SK-N-SH treated with all-trans-retinoic acid at 6 μM for 48 hours (cell line): Measurements from ENCODE around the gene SEMA7A.

ENCODE experiments used
- BACH2 ChIP-seq: fragments of 250-450 bp; sonication (Bioruptor Pico); IDR thresholded peaks from 2 replicates; pipeline ENCODE4 v1.9.0; 2021; ENCODE audit warnings: mild to moderate bottlenecking, borderline replicate concordance
- GLIS3 ChIP-seq: fragments of 250-450 bp; sonication (Bioruptor Pico); IDR thresholded peaks from 2 replicates; pipeline ENCODE4 v1.5.0; 2020; ENCODE audit warnings: mild to moderate bottlenecking, moderate library complexity
- PPARA ChIP-seq: fragments of 250-450 bp; sonication (Bioruptor Pico); IDR thresholded peaks from 2 replicates; pipeline ENCODE4 v1.5.0; 2020; ENCODE audit warnings: mild to moderate bottlenecking, borderline replicate concordance
- RARB ChIP-seq: fragments of 250-450 bp; sonication (Bioruptor Pico); IDR thresholded peaks from 2 replicates; pipeline ENCODE4 v1.8.0; 2021; ENCODE audit warnings: mild to moderate bottlenecking, moderate library complexity
- SNAI2 ChIP-seq: fragments of 250-450 bp; sonication (Bioruptor Pico); IDR thresholded peaks from 2 replicates; pipeline ENCODE4 v1.5.0; 2020; ENCODE audit warnings: mild to moderate bottlenecking, moderate library complexity
- TCF4 ChIP-seq: fragments of 250-450 bp; sonication (Bioruptor Pico); IDR thresholded peaks from 2 replicates; pipeline ENCODE4 v1.8.0; 2021; ENCODE audit warnings: mild to moderate bottlenecking, moderate library complexity, borderline replicate concordance
- TOX ChIP-seq: fragments of 250-450 bp; sonication (Bioruptor Pico); IDR thresholded peaks from 2 replicates; pipeline ENCODE4 v1.8.0; 2021; ENCODE audit warnings: mild to moderate bottlenecking, moderate library complexity, borderline replicate concordance
- ZC3H10 ChIP-seq: fragments of 250-450 bp; sonication (Bioruptor Pico); IDR thresholded peaks from 2 replicates; pipeline ENCODE4 v1.5.1; 2021; ENCODE audit warnings: mild to moderate bottlenecking, moderate library complexity
- ZFP30 ChIP-seq: fragments of 450-650 bp; formaldehyde crosslinking; IDR thresholded peaks from 2 replicates; pipeline ENCODE4 v1.5.0; 2022; ENCODE audit warnings: mild to moderate bottlenecking, moderate library complexity
- ZNF70 ChIP-seq: fragments of 450-650 bp; formaldehyde crosslinking; IDR thresholded peaks from 2 replicates; pipeline ENCODE4 v1.5.0; 2020; ENCODE audit warnings: mild to moderate bottlenecking, moderate library complexity
- TF ChIP-seq, protein P1 (sequence below): fragments of 250-450 bp; sonication (Bioruptor Pico); IDR thresholded peaks from 2 replicates; pipeline ENCODE4 v1.5.1; 2020; ENCODE audit warnings: low read depth, mild to moderate bottlenecking, moderate library complexity
- TF ChIP-seq, protein P2 (sequence below): fragments of 250-450 bp; sonication (Bioruptor Pico); IDR thresholded peaks from 2 replicates; pipeline ENCODE4 v1.8.0; 2020; ENCODE audit warnings: mild to moderate bottlenecking, moderate library complexity, borderline replicate concordance

DNA sequence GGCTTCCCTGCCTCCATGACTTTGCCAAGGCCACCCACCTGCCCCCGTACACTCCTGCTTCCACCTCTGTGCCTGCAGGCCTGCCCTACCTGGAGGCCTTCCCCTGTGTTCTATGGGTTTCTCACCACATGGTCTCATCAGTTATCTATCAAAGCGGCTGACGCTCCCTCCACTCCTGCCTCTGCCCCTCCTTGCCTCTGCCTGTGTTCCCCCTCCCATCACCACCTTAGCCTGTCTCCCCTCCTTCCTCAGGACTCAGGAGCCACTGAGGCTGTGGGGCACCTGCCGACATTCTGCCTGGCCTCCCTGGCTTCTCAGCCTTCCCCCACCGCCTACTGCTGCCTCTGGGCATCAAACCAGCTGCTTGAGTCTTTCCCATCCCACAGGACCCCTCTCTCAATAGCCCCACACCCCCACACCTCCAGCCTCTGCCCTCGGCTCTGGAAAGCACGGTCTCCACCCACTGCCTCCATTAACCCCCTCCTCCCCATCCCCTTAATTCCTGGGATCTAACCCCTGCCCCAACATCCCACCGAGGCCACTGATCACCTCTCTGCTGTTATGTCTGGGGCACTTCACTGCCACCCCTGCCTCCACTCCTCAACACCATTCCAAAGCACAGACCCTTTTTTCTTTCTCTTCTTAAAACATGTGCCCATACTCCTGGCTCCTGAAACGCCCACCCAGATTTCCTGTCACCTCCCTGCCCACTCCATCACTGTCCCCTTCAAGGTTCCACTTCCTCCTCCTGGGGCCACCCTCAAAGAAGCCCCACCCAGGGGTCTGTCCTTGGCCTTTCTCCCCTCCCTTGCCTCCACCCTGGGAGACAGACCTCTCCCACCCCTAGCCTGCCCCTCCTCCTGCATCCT is 41.9 kb downstream of the SEMA7A start:
- no peak for TF ChIP-seq TCF4 (CRISPR knock-in tag)
- TF ChIP-seq, protein P1, sequence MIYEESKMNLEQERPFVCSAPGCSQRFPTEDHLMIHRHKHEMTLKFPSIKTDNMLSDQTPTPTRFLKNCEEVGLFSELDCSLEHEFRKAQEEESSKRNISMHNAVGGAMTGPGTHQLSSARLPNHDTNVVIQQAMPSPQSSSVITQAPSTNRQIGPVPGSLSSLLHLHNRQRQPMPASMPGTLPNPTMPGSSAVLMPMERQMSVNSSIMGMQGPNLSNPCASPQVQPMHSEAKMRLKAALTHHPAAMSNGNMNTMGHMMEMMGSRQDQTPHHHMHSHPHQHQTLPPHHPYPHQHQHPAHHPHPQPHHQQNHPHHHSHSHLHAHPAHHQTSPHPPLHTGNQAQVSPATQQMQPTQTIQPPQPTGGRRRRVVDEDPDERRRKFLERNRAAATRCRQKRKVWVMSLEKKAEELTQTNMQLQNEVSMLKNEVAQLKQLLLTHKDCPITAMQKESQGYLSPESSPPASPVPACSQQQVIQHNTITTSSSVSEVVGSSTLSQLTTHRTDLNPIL (CRISPR knock-in tag) = no peak
- no peak for TF ChIP-seq ZNF70 (CRISPR knock-in tag)
- no peak for TF ChIP-seq ZC3H10 (CRISPR knock-in tag)
- TF ChIP-seq TOX (CRISPR knock-in tag) = no peak
- TF ChIP-seq, protein P2, sequence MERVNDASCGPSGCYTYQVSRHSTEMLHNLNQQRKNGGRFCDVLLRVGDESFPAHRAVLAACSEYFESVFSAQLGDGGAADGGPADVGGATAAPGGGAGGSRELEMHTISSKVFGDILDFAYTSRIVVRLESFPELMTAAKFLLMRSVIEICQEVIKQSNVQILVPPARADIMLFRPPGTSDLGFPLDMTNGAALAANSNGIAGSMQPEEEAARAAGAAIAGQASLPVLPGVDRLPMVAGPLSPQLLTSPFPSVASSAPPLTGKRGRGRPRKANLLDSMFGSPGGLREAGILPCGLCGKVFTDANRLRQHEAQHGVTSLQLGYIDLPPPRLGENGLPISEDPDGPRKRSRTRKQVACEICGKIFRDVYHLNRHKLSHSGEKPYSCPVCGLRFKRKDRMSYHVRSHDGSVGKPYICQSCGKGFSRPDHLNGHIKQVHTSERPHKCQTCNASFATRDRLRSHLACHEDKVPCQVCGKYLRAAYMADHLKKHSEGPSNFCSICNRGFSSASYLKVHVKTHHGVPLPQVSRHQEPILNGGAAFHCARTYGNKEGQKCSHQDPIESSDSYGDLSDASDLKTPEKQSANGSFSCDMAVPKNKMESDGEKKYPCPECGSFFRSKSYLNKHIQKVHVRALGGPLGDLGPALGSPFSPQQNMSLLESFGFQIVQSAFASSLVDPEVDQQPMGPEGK = no peak
- TF ChIP-seq RARB = no peak
- TF ChIP-seq GLIS3 (CRISPR knock-in tag) = no peak
- no peak for TF ChIP-seq ZFP30
- TF ChIP-seq SNAI2 (CRISPR knock-in tag) = no peak
- no peak for TF ChIP-seq BACH2
- no peak for TF ChIP-seq PPARA
